Measurements from ENCODE around the gene CMPK2.

The CMPK2 gene

DNA sequence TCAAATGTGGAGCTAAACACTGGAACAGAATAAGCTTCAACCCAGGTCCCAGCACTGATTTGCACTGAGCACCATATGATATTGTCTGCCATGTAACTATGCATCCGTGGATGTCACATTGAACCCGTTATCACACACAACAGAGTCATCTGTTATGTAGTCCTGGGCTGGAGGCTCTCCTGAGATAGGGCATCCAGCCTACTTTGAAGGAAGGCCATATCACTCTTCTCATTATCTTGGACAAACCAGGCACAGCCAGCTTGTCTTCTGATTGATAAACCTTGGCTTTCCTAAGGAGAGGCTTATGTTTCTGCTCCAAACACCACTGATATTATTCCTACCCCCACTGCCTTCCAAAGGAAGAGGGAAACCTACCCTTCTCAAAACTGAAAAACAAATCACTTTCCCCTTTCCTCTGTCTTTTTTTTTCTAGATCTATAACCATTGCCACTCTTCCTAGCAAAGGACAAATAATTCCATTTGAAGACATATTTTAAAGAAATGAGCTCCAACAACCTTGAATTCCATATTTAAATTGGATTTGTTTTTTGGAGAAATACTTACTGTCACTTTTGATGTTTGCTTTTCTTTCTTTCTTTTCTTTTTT lies 28.3 kb upstream of the CMPK2 start:
- no peak for DNase-seq (ENCODE audit: extremely low spot score)
- TF ChIP-seq, protein P1, sequence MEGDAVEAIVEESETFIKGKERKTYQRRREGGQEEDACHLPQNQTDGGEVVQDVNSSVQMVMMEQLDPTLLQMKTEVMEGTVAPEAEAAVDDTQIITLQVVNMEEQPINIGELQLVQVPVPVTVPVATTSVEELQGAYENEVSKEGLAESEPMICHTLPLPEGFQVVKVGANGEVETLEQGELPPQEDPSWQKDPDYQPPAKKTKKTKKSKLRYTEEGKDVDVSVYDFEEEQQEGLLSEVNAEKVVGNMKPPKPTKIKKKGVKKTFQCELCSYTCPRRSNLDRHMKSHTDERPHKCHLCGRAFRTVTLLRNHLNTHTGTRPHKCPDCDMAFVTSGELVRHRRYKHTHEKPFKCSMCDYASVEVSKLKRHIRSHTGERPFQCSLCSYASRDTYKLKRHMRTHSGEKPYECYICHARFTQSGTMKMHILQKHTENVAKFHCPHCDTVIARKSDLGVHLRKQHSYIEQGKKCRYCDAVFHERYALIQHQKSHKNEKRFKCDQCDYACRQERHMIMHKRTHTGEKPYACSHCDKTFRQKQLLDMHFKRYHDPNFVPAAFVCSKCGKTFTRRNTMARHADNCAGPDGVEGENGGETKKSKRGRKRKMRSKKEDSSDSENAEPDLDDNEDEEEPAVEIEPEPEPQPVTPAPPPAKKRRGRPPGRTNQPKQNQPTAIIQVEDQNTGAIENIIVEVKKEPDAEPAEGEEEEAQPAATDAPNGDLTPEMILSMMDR (IDR thresholded peaks at IDR 0.05; ENCODE audit: control extremely low read depth, extremely low read depth, low read depth, missing control alignments), result no peak
- POLR2A ChIA-PET, result no interaction called here
- CTCF ChIA-PET, result interaction anchor here (1.0 to 6.8 kb wide), 10 partner anchors 9 to 190 kb away, joined by 3 to 123 read pairs (median 3); no protein-coding TSS in a partner anchor

DNA sequence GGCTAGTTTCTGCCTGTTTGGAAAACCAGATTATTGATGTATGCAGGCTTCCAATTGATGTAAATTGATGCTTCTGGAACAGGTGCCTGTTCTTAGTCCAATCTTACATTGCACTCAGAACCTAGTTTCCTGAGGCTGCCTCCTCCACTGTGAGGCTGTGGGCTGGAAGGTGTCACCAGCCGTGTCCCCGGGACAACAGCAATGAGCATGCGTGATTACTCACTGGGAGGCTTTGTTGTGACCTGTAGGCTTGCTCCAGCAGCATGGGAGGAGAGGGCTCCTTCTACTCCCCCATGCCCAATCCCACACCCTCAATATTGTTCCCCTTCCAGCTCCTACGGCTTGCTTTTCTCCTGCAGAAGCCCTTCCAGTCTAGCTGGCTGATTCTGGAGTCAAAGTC lies 23.0 kb upstream of the CMPK2 start:
- ChIA-PET CTCF (interaction anchor here (2.1 kb wide), 1 partner anchor 9 kb away, joined by 9 read pairs; no protein-coding TSS in a partner anchor), POLR2A (no interaction called here)
- TF ChIP-seq, protein P1 (IDR thresholded peaks at IDR 0.05; ENCODE audit: control extremely low read depth, extremely low read depth, low read depth, missing control alignments), result no peak
- DNase-seq (ENCODE audit: extremely low spot score), result no peak

DNA sequence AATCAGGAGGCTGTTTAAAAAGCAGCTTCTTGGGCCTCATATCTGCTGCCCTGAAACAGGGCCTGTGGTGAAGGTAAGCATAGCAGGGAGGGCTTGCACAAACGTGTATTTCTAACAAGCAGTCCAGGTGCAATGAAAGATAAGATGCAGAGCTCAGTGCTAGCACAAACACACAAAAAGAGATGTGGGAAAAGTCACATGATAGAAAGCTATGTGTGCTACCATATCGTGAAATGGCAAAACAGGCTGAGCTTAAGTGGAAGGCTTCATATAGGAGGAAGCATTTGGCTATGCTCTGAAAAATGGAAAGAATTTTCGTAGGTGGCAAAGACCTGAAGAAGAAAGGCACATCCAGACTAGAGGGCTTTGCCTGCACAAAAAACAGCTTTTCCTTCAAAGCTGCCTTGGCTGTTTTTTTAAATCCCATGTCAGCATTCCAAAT lies 22.1 kb upstream of the CMPK2 start:
- ChIA-PET CTCF (interaction anchor here (0.7 to 2.1 kb wide), 5 partner anchors 8 to 157 kb away, joined by 3 to 9 read pairs (median 3); no protein-coding TSS in a partner anchor), POLR2A (no interaction called here)
- TF ChIP-seq, protein P1 (IDR thresholded peaks at IDR 0.05; ENCODE audit: control extremely low read depth, extremely low read depth, low read depth, missing control alignments), result no peak
- no peak for DNase-seq (ENCODE audit: extremely low spot score)

DNA sequence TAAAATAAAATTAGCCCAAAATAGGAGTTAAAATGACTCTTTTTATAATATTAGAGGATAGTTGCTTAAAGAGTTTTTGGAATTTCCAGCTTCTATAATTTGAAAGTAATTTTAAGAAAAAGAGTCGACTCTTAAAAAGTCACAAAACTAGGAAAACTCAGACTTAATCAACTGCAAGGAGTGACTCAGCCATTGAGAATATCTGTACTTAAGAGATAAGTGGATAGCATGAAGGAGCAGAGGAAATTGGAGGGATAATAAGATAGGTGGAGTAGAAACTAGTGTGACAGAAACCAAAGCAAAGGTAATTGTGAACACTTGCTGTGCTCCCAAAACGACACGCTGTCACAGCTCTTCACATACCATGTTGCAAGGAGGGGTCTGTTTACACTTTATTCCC lies 20.3 kb upstream of the CMPK2 start:
- ChIA-PET POLR2A (no interaction called here), CTCF (interaction anchor here (1.0 to 1.5 kb wide), 5 partner anchors 9 to 39 kb away, joined by 3 to 8 read pairs (median 3); no protein-coding TSS in a partner anchor)
- TF ChIP-seq, protein P1 (IDR thresholded peaks at IDR 0.05; ENCODE audit: control extremely low read depth, extremely low read depth, low read depth, missing control alignments), result no peak
- DNase-seq (ENCODE audit: extremely low spot score), result no peak

DNA sequence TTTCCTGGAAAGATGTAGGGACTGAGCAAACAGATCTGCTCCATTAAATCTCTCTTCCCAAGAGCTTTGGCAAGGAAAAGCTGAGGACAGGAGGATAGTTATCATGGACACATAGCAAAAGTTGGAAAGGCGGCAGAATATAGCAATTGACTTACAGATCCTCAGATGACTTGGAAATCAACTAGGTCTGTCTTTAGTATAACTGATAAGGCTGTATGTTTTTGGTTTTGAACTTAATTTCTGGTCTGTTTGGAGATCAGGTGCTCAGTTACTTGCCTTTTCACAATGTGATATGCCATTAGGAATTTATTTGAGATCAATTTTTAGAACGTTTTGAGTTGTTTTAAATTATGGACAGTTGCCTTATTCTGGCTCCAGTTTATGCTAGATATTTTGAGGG lies 19.8 kb upstream of the CMPK2 start:
- TF ChIP-seq, protein P1 (IDR thresholded peaks at IDR 0.05; ENCODE audit: control extremely low read depth, extremely low read depth, low read depth, missing control alignments), result no peak
- no peak for DNase-seq (ENCODE audit: extremely low spot score)
- ChIA-PET POLR2A (no interaction called here), CTCF (interaction anchor here (1.0 to 1.5 kb wide), 7 partner anchors 9 to 39 kb away, joined by 3 to 8 read pairs (median 3); no protein-coding TSS in a partner anchor)

DNA sequence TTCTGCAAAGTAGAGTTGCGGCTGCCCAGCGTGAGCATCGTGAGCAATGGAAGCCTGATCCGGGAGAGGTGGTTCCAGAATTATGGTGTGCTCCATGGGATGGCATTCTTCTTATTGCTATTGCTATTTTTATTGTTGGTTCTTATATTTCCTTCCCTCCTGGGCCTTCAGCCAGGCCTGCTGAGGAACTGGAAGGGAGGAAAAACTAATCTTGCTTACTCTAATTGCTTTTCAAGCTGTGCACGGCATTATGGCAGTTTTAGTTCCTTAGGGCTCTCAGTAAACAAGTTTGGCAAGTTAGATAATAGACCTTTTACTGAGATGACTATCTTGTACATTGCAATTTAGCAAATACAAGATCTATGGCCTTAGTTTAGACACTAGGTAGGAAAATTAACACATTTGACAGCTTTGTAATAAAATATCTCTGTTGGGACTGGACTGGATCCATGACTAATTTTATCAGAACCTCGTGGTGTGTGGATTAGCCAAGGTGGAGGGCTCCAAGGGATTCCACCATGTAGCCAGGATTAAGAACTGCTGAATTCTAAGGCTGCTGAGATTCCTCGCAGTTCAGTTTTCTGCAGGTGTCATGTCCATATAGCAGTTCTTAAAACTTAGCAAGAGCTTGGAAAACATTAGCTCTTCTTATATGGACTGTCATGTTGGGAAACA lies 17.9 kb upstream of the CMPK2 start:
- no peak for DNase-seq (ENCODE audit: extremely low spot score)
- TF ChIP-seq, protein P1 (IDR thresholded peaks at IDR 0.05; ENCODE audit: control extremely low read depth, extremely low read depth, low read depth, missing control alignments), result no peak
- CTCF ChIA-PET, result interaction anchor here (0.7 kb wide), 1 partner anchor 13 kb away, joined by 3 read pairs; no protein-coding TSS in a partner anchor
- POLR2A ChIA-PET, result no interaction called here
